T-cell (primary cell): ENCODE data around the gene PUS10. TPM values are rescaled to one million over a fixed set of nuclear protein-coding genes. Genes with fewer than 3 reads are reported as not detected.

Experiments used
- ATAC-seq, 4 experiments: fragments of 200-7000 bp in 3 of 4; fragments of 150-1000 bp in 1 of 4; cut with Tn5 transposase; replicated peaks in 1 of 4; 1 replicate in 3 of 4; 2 replicates in 1 of 4; pipeline ENCODE4 v1.10.0; 2021; ENCODE audit warnings: moderate library complexity in 3 of 4, mild to moderate bottlenecking in 2 of 4, moderate number of reproducible peaks in 1 of 4
- CTCF ChIA-PET, 2 donors: fragments of 300-600 bp; sonication (Branson Sonifier 250); formaldehyde crosslinking; loops; one replicate each; lab custom pipeline; 2022; ENCODE audit warnings: antibody characterized with exemption in 2 of 2; lab: Charles Lee
- POLR2A ChIA-PET, 2 donors: fragments of 300-600 bp; sonication (Branson Sonifier 250); formaldehyde crosslinking; loops; one replicate each; lab custom pipeline; 2022; ENCODE audit warnings: antibody characterized with exemption in 2 of 2; lab: Charles Lee
- DNase-seq, 35 experiments: peaks; one replicate each; pipeline versions ENCODE4 v3.0.0 to v3.0.0-alpha.2; 2013 to 2023
- H3K27ac ChIP-seq: one replicate; pipeline ENCODE4 v1.5.1; 2013; ENCODE audit warnings: low read length
- H3K27me3 ChIP-seq, 2 experiments: replicated peaks in 1 of 2; 1 replicate in 1 of 2; 2 replicates in 1 of 2; pipeline versions ENCODE4 v1.6.1 to v1.7.0; 2013; ENCODE audit warnings: low read length in 1 of 2, mixed read lengths in 1 of 2; ENCODE audit not compliant: control insufficient read depth in 2 of 2, insufficient read depth in 2 of 2; ENCODE audit errors: extremely low read depth in 1 of 2
- H3K36me3 ChIP-seq, 2 donors: 1 replicate in 1 of 2; 2 replicates in 1 of 2; pipeline versions ENCODE4 v1.6.1 to v1.7.0; 2013; ENCODE audit warnings: low read length in 1 of 2; ENCODE audit not compliant: control insufficient read depth in 2 of 2, insufficient read depth in 1 of 2; ENCODE audit errors: extremely low read depth in 1 of 2
- H3K4me1 ChIP-seq, 2 experiments: 1 replicate in 1 of 2; 2 replicates in 1 of 2; pipeline versions ENCODE4 v1.6.1 to v1.7.0; 2013; ENCODE audit warnings: low read length in 2 of 2, mixed read lengths in 1 of 2; ENCODE audit not compliant: insufficient read depth in 2 of 2, control insufficient read depth in 1 of 2; ENCODE audit errors: extremely low read depth in 1 of 2
- H3K4me3 ChIP-seq, 2 donors: 1 replicate in 1 of 2; 2 replicates in 1 of 2; pipeline versions ENCODE4 v1.5.1 to v1.7.0; 2013; ENCODE audit warnings: mild to moderate bottlenecking in 2 of 2, low read length in 1 of 2, moderate library complexity in 1 of 2; ENCODE audit not compliant: control insufficient read depth in 1 of 2; ENCODE audit errors: extremely low read depth in 1 of 2
- H3K9me3 ChIP-seq: 2 replicates; pipeline ENCODE4 v1.7.0; 2013
- H3K27ac Mint-ChIP-seq, 2 donors: one replicate each; pipeline ENCODE4 v1.8.0; 2020 to 2021; ENCODE audit warnings: mild to moderate bottlenecking in 2 of 2, mixed read lengths in 2 of 2
- H3K27me3 Mint-ChIP-seq, 2 donors: one replicate each; pipeline ENCODE4 v1.8.0; 2021 to 2022; ENCODE audit warnings: mixed read lengths in 2 of 2
- H3K36me3 Mint-ChIP-seq: one replicate; pipeline ENCODE4 v1.8.0; 2021; ENCODE audit warnings: mixed read lengths
- H3K4me1 Mint-ChIP-seq, 3 donors: one replicate each; pipeline ENCODE4 v1.8.0; 2020 to 2022; ENCODE audit warnings: mixed read lengths in 3 of 3, mild to moderate bottlenecking in 1 of 3
- H3K4me3 Mint-ChIP-seq, 3 donors: one replicate each; pipeline ENCODE4 v1.8.0; 2020 to 2022; ENCODE audit warnings: mild to moderate bottlenecking in 3 of 3, mixed read lengths in 3 of 3, moderate library complexity in 3 of 3
- H3K9me3 Mint-ChIP-seq, 3 donors: one replicate each; pipeline ENCODE4 v1.8.0; 2020 to 2022; ENCODE audit warnings: mixed read lengths in 3 of 3
- WGBS: methylation state at CpG from one replicate; pipeline ENCODE4 v1.1.5; 2013; ENCODE audit warnings: missing lambda C conversion rate; ENCODE audit not compliant: insufficient coverage; 5-methylcytosine and 5-hydroxymethylcytosine counted together
- total RNA-seq, 35 experiments: library from RNA in 6 of 35; stranded (reverse) in 6 of 35; fragments of 120-200 nt in 1 of 35; gene quantifications; one replicate each; pipeline versions ENCODE4 v1.2.1 to v1.2.4 and lab custom pipeline; 2013 to 2026

Gene PUS10
- total RNA-seq, 5 donors from 2014 or later (not counting 1 experiment from before 2014, with no cell fraction given): 5.2 to 6.4 (median 5.6) TPM

DNA sequence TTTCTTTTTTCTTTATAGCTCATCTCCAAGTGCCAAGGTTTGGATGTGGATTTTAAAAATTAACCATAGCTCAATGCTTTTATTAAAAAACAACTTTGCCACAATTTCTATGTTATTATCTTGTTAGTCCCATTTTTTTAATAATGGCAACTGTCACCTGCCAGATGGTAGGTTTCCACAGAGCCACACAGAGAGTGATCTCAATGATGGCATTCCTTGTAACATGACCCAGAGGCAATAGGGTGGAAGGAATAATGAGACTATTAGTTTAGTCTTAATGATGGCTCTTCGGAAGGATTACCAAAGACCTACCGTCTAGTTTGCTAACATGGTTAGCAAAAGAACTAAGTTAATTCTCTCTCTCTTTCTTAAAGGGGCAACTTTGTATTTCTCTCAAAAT, 72.7 kb downstream of the PUS10 start:
- no peak overlapping the region for H3K27ac ChIP-seq
- Mint-ChIP-seq H3K27me3 (no peaks in the 10 kb centered on the region), H3K36me3 (peaks cover 41% of the 10 kb centered on the region), H3K4me3 (no peak overlapping the region), H3K4me1 (peaks cover 0 to 19% (median 10%) of the 10 kb centered on the region in 3 donors), H3K27ac (no peak overlapping the region), H3K9me3 (no peaks in the 10 kb centered on the region)
- no peaks in the 10 kb centered on the region for H3K36me3 ChIP-seq
- no peaks in the 10 kb centered on the region for H3K27me3 ChIP-seq
- H3K4me1 ChIP-seq: peaks cover 0 to 7% of the 10 kb centered on the region in 2 experiments
- H3K4me3 ChIP-seq: no peak overlapping the region
- WGBS: no CpG with 5 or more reads among the region's 2 CpGs
- no peak for DNase-seq
- no peaks in the 10 kb centered on the region for H3K9me3 ChIP-seq
- ATAC-seq: no peak
- POLR2A ChIA-PET: no interaction called here
- CTCF ChIA-PET: no interaction called here

- peaks cover 47% of the 10 kb centered on the region for H3K36me3 Mint-ChIP-seq
Measured at GRCh38 chr2:60939622-60940021, 78.4 kb downstream of the PUS10 start.

GRCh38 chr2:60938301-60938700, 79.8 kb downstream of the PUS10 start:
- DNase-seq: no peak
- ChIA-PET POLR2A (interaction anchor here in 1 of 2 donors (0.6 kb wide), 1 partner anchor 192 kb away, joined by 3 read pairs; no protein-coding TSS in a partner anchor), CTCF (no interaction called here)
- 96% methylated on average over 4 of the region's 7 CpGs for WGBS
- no peak for ATAC-seq
- H3K36me3 Mint-ChIP-seq: peaks cover 43% of the 10 kb centered on the region
- no peak overlapping the region for H3K4me3 Mint-ChIP-seq
- H3K27me3 Mint-ChIP-seq: no peaks in the 10 kb centered on the region
- Histone ChIP-seq H3K36me3 (peaks cover 0 to 5% of the 10 kb centered on the region in 2 donors), H3K4me1 (no peaks in the 10 kb centered on the region), H3K9me3 (no peaks in the 10 kb centered on the region), H3K27me3 (no peaks in the 10 kb centered on the region), H3K27ac (no peak overlapping the region), H3K4me3 (no peak overlapping the region)
- no peaks in the 10 kb centered on the region for H3K9me3 Mint-ChIP-seq
- H3K4me1 Mint-ChIP-seq: peaks cover 6 to 13% (median 9%) of the 10 kb centered on the region in 3 donors
- no peak overlapping the region for H3K27ac Mint-ChIP-seq

More at GRCh38 chr2:60939622-60940021, 78.4 kb downstream of the PUS10 start:
- no peak overlapping the region for H3K27ac Mint-ChIP-seq
- 43% methylated on average over 2 of the region's 2 CpGs for WGBS
- no peak overlapping the region for H3K27ac ChIP-seq
- POLR2A ChIA-PET: no interaction called here
- DNase-seq (no peak), ATAC-seq (no peak)
- H3K9me3 Mint-ChIP-seq: no peaks in the 10 kb centered on the region
- no peaks in the 10 kb centered on the region for H3K9me3 ChIP-seq
- no peaks in the 10 kb centered on the region for H3K27me3 Mint-ChIP-seq
- H3K4me1 ChIP-seq: no peaks in the 10 kb centered on the region
- H3K27me3 ChIP-seq: no peaks in the 10 kb centered on the region
- no peak overlapping the region for H3K4me3 ChIP-seq
- CTCF ChIA-PET: no interaction called here
- peaks cover 0 to 9% (median 9%) of the 10 kb centered on the region in 3 donors for H3K4me1 Mint-ChIP-seq
- H3K36me3 ChIP-seq: peaks cover 0 to 5% of the 10 kb centered on the region in 2 donors
- H3K4me3 Mint-ChIP-seq: no peak overlapping the region

DNA sequence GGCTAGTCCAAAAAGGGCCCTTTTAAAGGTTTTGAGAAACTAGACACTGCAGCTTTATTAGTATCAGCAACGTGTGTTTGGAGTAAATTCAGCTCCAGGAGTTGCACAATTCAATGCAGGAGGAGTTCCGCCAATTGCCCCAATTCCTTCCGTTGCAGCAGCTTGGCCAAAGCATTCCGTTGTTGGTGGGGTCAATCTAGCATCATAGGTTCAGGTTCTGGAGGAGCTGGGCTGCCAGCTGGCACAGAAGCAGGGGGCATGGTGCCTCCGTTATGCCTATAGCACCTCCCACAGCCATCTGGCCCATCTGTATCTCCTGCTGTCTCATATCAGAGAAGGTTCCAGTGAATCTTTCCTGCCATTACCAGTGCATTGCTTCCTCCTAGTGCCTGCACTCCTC, 81.3 kb downstream of the PUS10 start:
- ChIA-PET POLR2A (no interaction called here), CTCF (no interaction called here)
- no peaks in the 10 kb centered on the region for H3K4me1 ChIP-seq
- no peak overlapping the region for H3K4me3 ChIP-seq
- Mint-ChIP-seq H3K36me3 (peaks cover 52% of the 10 kb centered on the region), H3K4me3 (no peak overlapping the region), H3K4me1 (peaks cover 6 to 19% (median 9%) of the 10 kb centered on the region in 3 donors), H3K27me3 (no peaks in the 10 kb centered on the region), H3K9me3 (no peaks in the 10 kb centered on the region), H3K27ac (no peak overlapping the region)
- no peaks in the 10 kb centered on the region for H3K9me3 ChIP-seq
- H3K36me3 ChIP-seq: peaks cover 0 to 5% of the 10 kb centered on the region in 2 donors
- H3K27me3 ChIP-seq: no peaks in the 10 kb centered on the region
- 92% methylated on average over 4 of the region's 5 CpGs for WGBS
- H3K27ac ChIP-seq: no peak overlapping the region
- no peak for ATAC-seq
- DNase-seq: no peak

- ATAC-seq (no peak), DNase-seq (no peak)
- no peaks in the 10 kb centered on the region for H3K4me1 ChIP-seq
- H3K9me3 Mint-ChIP-seq: no peaks in the 10 kb centered on the region
- H3K9me3 ChIP-seq: no peaks in the 10 kb centered on the region
- H3K36me3 Mint-ChIP-seq: peaks cover 46% of the 10 kb centered on the region
- H3K27ac ChIP-seq: no peak overlapping the region
- no peaks in the 10 kb centered on the region for H3K27me3 Mint-ChIP-seq
- no CpG with 5 or more reads among the region's 2 CpGs for WGBS
- ChIA-PET POLR2A (interaction anchor here in 1 of 2 donors (0.6 to 1.0 kb wide), 2 partner anchors 11 to 53 kb away, joined by 3 to 5 read pairs; no protein-coding TSS in a partner anchor), CTCF (no interaction called here)
- no peaks in the 10 kb centered on the region for H3K27me3 ChIP-seq
- peaks cover 6 to 14% (median 9%) of the 10 kb centered on the region in 3 donors for H3K4me1 Mint-ChIP-seq
- no peak overlapping the region for H3K4me3 ChIP-seq
- no peak overlapping the region for H3K4me3 Mint-ChIP-seq
- peaks cover 0 to 5% of the 10 kb centered on the region in 2 donors for H3K36me3 ChIP-seq
- H3K27ac Mint-ChIP-seq: peak overlapping the region in 1 of 2 donors; percentile 28
Measured at GRCh38 chr2:60934165-60934722, 83.8 kb downstream of the PUS10 start.

DNA sequence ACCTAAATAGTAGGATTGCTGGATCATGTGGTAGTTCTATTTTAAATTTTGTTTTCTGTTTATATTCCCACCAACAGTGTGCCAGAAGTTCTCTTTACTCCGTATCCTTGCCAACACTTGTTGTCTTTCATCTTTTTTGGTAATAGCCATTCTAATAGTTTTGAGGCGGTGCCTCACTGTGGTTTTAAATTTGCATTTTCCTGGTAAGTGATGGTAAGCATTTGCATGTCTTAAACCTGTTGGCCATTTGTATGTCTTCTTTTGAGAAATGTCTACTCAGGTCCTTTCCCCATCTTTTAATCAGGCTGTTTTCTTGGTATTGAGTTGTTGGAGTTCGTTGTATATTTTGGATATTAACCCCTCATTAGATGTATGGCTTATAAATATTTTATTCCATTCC, 85.1 kb downstream of the PUS10 start:
- Histone ChIP-seq H3K9me3 (no peaks in the 10 kb centered on the region), H3K27me3 (no peaks in the 10 kb centered on the region), H3K36me3 (peaks cover 0 to 5% of the 10 kb centered on the region in 2 donors), H3K27ac (no peak overlapping the region), H3K4me1 (no peaks in the 10 kb centered on the region), H3K4me3 (no peak overlapping the region)
- H3K27ac Mint-ChIP-seq: no peak overlapping the region
- POLR2A ChIA-PET: no interaction called here
- no peak overlapping the region for H3K4me3 Mint-ChIP-seq
- no peaks in the 10 kb centered on the region for H3K9me3 Mint-ChIP-seq
- peaks cover 6 to 12% (median 7%) of the 10 kb centered on the region in 3 donors for H3K4me1 Mint-ChIP-seq
- no peaks in the 10 kb centered on the region for H3K27me3 Mint-ChIP-seq
- peaks cover 35% of the 10 kb centered on the region for H3K36me3 Mint-ChIP-seq
- CTCF ChIA-PET: no interaction called here
- ATAC-seq: no peak
- DNase-seq: no peak
- 100% methylated on average over 1 of the region's 3 CpGs for WGBS
